C4-2B (cell line): Measurements from ENCODE around the gene AZIN2.

Experiments used
- CTCF ChIP-seq: fragments of 450-650 bp; conservative IDR thresholded peaks from 2 replicates; pipeline ENCODE4 v1.5.1; 2017; ENCODE audit warnings: mild to moderate bottlenecking
- ZFX ChIP-seq: fragments of 450-650 bp; IDR thresholded peaks from 2 replicates; pipeline ENCODE4 v1.6.1; 2017

DNA sequence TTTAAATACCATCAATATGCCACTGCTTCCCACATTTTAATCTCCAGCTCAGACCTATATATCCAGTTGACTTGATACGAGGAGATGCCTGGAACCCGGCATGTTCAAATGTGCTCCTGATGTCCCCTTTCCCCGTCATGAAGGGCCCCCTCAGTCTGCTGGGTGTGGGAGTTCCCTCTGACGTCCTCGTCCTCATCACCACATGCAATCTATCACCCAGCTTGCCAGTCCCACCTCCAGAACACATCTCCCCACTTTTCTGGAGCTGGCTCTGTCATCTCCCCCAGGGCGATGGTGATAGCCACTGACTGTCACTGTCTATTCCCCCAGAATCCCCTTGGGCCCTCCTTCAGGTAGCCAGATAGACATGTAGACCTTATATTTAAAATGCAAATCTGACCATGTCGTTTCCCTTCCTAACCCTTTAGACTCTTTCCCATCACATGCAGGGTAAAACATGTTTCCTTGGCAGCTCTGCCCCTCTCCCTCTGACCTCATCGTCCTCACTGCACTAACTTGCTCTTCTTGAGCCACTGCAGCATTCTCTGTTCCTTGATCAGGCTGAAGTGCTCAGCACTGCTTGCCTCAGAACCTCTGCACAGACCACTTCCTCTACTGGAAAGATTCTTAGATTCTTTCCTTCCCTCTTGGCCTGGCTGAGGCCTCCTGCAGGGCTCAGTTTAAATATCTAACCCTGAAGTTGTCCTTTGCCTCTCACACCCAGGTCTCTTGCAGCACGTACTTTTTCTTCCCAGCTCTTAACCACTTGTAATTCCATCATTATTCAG lies 7.4 kb downstream of the AZIN2 start:
- TF ChIP-seq ZFX, result no peak
- TF ChIP-seq CTCF, result no peak
